ENCODE results near the gene KLF11.
"Not testable (repeated sequence)": the region's sequence is repeated elsewhere in the genome, so short reads cannot be mapped to it uniquely, and the experiment has no call there.

The KLF11 gene

GRCh38 chr2:10027660-10028330 lies 15.6 kb upstream of the KLF11 start:
- DNase-seq, result no peak

- DNase-seq, result no peak
These were observed 14.9 kb upstream of the KLF11 start for GRCh38 chr2:10028407-10028987.

- peak; percentile 77 for DNase-seq
These were observed 14.1 kb upstream of the KLF11 start for GRCh38 chr2:10028988-10029874.

- no peak for DNase-seq
These were observed 13.5 kb upstream of the KLF11 start for GRCh38 chr2:10029875-10030223.

GRCh38 chr2:10030311-10030736 lies 13.0 kb upstream of the KLF11 start:
- no peak for DNase-seq

GRCh38 chr2:10030798-10031197 lies 12.6 kb upstream of the KLF11 start:
- not testable (repeated sequence) for DNase-seq

GRCh38 chr2:10031886-10032745 lies 11.2 kb upstream of the KLF11 start:
- DNase-seq, result no peak

GRCh38 chr2:10032746-10033105 lies 10.6 kb upstream of the KLF11 start:
- DNase-seq, result no peak

- no peak for DNase-seq
These were observed 9.9 kb upstream of the KLF11 start for GRCh38 chr2:10033251-10034006.

GRCh38 chr2:10034333-10035052 lies 8.9 kb upstream of the KLF11 start:
- no peak for DNase-seq

GRCh38 chr2:10035053-10035422 lies 8.3 kb upstream of the KLF11 start:
- DNase-seq, result peak; percentile 34

- no peak for DNase-seq
These were observed 7.7 kb upstream of the KLF11 start for GRCh38 chr2:10035633-10036032.

GRCh38 chr2:10036095-10036884 lies 7.1 kb upstream of the KLF11 start:
- peak; percentile 68 for DNase-seq

- no peak for DNase-seq
These were observed 5.2 kb upstream of the KLF11 start for GRCh38 chr2:10038123-10038522.

- DNase-seq, result no peak
These were observed 4.6 kb upstream of the KLF11 start for GRCh38 chr2:10038716-10039115.

- DNase-seq, result no peak
These were observed 3.5 kb upstream of the KLF11 start for GRCh38 chr2:10039658-10040410.

- DNase-seq, result no peak
These were observed 1.6 kb upstream of the KLF11 start for GRCh38 chr2:10041711-10042110.

- peak; percentile 48 for DNase-seq
These were observed 819 bp upstream of the KLF11 start for GRCh38 chr2:10042301-10043161.
